HG03039 (cell line): ENCODE measurements around the gene ARHGAP26.

Experiments used
- ATAC-seq: cut with Tn5 transposase; IDR thresholded peaks from one replicate; pipeline ENCODE4 v1.9.1; 2021; ENCODE audit warnings: mild to moderate bottlenecking, moderate library complexity; ENCODE audit not compliant: unreplicated experiment

The ARHGAP26 gene

GRCh38 chr5:142869886-142870285 lies 99.7 kb downstream of the ARHGAP26 start:
- no peak for ATAC-seq

- no peak for ATAC-seq
Observed at GRCh38 chr5:142870532-142871362, 100.6 kb downstream of the ARHGAP26 start.

GRCh38 chr5:142871363-142872193 lies 101.4 kb downstream of the ARHGAP26 start:
- ATAC-seq = no peak

- ATAC-seq = no peak
Observed at GRCh38 chr5:142872217-142872616, 102.0 kb downstream of the ARHGAP26 start.

GRCh38 chr5:142872795-142873194 lies 102.6 kb downstream of the ARHGAP26 start:
- ATAC-seq = no peak

DNA sequence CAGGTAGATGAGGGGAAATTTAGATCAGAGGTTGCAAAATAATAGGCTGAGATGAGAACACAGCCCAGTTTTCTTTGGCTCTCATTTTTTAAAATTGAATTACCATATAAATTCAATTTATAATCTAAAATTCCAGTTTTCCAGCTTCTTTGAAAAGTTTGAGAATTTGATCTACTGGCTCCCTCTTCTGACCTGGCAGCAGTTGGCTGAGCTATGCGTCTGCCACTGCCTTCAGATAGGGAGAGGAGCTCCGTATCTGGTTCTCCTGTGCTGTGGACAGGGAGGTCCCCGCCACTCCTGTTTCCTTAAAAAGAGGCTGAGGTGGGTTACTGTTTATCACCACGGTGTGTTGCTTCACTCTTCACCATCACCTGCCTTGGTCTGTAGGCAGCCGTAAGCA lies 103.7 kb downstream of the ARHGAP26 start:
- ATAC-seq = no peak

DNA sequence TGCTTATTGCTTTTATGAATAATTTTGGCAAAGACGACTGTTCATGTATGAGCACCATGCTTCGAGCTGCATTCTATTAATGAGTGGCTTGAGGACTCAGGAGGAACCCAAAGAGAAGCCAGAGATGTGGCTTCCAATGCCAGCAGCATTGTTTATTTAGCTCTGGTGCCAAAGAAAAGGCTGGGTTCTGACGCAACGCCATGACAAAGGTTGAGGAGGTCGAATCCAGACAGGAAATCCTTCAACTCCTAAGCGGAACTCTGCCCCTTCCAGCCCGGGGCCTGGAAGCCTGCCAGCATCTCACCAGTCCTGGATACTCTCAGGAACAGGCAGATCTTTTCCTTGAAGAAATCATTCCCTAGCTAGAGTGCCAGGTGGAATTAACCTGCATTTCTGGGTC lies 104.4 kb downstream of the ARHGAP26 start:
- no peak for ATAC-seq

- no peak for ATAC-seq
Observed at GRCh38 chr5:142875936-142876335, 105.8 kb downstream of the ARHGAP26 start.

- no peak for ATAC-seq
Observed at GRCh38 chr5:142876817-142877216, 106.6 kb downstream of the ARHGAP26 start.

- ATAC-seq = no peak
Observed at GRCh38 chr5:142878111-142878510, 107.9 kb downstream of the ARHGAP26 start.

DNA sequence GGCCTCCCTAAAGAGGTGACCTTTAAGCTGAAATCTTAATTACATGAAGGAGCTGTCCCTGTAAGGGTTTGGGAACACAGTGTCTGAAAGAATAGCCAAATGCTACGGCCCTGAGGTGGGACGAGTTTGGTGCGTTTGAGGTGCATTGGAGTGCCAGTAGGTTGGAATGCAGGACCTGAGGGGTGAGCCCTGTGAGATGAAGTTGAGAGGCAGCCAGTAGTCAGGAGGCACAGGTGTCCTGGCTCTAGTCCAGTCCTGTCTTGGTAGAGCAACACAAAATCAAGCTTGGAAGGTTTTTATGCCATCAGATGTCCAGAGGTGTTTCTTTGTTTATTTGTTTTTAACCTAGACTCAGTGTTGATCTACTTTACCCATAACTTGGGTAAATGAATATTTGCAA lies 108.5 kb downstream of the ARHGAP26 start:
- ATAC-seq = no peak

- no peak for ATAC-seq
Observed at GRCh38 chr5:142881076-142881783, 111.1 kb downstream of the ARHGAP26 start.

GRCh38 chr5:142881784-142882126 lies 111.6 kb downstream of the ARHGAP26 start:
- ATAC-seq = no peak

- ATAC-seq = no peak
Observed at GRCh38 chr5:142883025-142883424, 112.8 kb downstream of the ARHGAP26 start.

DNA sequence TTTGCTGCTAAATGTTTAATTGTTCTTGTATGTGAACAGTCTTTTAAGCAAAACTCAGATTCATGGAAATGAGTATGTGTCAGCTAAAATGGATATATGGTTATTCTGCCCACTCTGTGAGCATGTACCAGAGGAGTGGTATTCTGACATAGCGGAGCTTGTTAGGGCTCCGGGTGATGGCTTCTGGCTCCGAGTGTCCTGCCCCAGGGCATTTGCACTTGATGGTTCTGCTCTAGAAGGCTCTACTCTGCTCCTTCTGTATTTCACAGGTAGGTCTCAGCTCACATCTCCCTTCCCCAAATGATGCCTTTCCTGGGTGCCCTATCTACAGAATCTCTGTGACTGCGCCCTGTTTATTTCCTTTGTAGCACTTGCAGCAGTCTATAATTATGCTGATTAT lies 113.3 kb downstream of the ARHGAP26 start:
- no peak for ATAC-seq

GRCh38 chr5:142884029-142884428 lies 113.9 kb downstream of the ARHGAP26 start:
- no peak for ATAC-seq

DNA sequence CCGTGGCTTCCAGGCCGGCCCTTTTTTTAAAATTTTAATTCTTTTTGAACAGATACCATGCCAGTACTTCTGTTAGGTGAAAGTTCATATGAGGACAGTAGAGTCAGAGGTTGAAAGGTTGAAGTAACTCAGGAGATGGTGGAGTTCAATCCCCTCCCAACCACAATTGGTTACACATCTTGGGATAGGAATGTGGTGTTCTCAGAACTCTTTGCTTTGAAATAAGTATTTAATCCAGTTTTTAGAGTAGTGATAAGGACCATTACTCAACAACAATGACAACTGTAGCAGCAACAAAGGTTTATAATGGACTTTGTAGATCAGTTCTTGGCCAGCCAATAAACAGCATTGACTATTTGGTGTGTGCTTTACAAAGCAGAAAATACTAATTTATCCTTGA lies 116.0 kb downstream of the ARHGAP26 start:
- no peak for ATAC-seq

DNA sequence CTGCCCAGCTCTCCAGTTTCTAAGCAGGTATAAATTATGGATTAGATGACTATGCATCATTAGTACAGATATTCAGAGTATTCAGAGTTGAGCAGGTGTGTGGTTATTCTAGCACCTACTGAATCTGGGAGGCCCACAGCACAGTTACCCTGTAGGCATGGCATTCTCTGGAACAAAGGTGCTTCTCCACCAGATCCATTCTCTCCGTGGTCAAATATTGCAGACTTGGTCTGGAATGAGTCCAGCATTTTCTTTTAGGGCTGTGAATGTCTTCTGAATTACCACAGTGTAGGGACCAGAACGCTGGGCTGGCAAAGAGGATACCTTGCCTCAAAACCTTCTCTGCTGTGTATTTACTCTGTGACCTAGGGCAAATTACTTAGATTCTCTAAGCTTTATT lies 116.8 kb downstream of the ARHGAP26 start:
- no peak for ATAC-seq

DNA sequence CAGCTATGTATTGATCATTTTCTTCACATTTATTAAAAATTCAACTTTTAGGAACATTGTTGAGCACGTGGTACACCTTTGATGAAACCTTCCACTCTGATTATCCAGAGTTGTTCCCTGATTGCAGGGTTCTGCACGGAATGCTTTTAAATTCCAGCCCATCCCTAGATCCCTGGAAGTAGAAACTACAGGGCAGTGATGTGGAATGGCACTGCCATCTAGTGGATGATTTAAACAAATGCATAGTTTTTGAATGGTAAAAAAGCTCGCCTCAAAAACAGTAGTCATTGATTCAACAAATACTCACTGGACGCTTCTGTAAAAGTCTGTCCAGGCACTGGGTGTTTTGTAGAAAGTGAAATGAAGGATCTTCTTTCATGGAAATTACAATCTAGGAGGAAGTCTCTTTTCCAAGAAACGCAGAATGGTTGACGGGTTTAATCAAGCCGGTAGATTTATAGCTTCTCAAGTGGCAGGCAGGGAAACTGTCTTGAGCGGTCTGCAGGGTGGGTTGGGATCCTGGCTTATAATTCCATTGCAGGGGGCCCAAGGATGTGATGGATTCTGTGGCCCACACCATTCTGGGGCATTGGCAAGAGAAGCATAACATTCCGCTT lies 118.4 kb downstream of the ARHGAP26 start:
- ATAC-seq = no peak

- no peak for ATAC-seq
Observed at GRCh38 chr5:142892021-142892420, 121.8 kb downstream of the ARHGAP26 start.

DNA sequence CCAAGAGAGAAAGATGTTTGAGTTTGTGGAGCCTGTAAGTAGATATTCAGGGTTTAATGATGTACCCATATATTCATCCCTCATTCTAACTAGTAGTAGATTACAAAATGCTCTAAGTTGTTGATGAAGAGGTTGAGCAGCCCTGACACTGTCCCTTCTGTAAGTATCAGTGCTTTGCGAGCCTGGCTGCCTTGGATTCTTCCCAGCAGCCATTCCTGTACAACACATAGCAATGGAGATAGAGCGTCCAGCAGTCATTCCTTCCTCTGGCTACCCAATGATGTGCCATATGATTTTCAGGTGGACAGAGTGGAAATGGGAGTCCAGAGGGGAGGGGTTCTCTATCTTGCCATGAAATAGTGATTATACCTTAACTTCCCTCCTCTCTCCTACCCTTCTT lies 124.1 kb downstream of the ARHGAP26 start:
- no peak for ATAC-seq
